CD4-positive, CD25-positive, alpha-beta regulatory T cell (primary cell): ENCODE results near the gene PABPC1L. TPM values are rescaled to one million over a fixed set of nuclear protein-coding genes. Genes with fewer than 3 reads are reported as not detected.

Source experiments
- ATAC-seq, 2 donors: fragments of 150-1000 bp; cut with Tn5 transposase; one replicate each; pipeline ENCODE4 v1.10.0; 2021; ENCODE audit warnings: low read depth in 2 of 2, moderate number of reproducible peaks in 2 of 2, moderate library complexity in 1 of 2
- DNase-seq, 3 donors: peaks; one replicate each; pipeline versions ENCODE4 v3.0.0 to v3.0.0-alpha.2; 2012 to 2022; ENCODE audit warnings: mixed read lengths in 1 of 3
- H3K27ac ChIP-seq: one replicate; pipeline ENCODE4 v1.7.0; 2013; ENCODE audit warnings: mild to moderate bottlenecking, low read length; ENCODE audit not compliant: insufficient read depth, poor library complexity, severe bottlenecking
- H3K27me3 ChIP-seq: one replicate; pipeline ENCODE4 v1.7.0; 2013; ENCODE audit warnings: low read length; ENCODE audit not compliant: control insufficient read depth, insufficient read depth
- H3K36me3 ChIP-seq: one replicate; pipeline ENCODE4 v1.7.0; 2013; ENCODE audit warnings: mild to moderate bottlenecking, low read length, moderate library complexity; ENCODE audit not compliant: control insufficient read depth, insufficient read depth
- H3K4me1 ChIP-seq: 2 replicates; pipeline ENCODE4 v1.7.0; 2013; ENCODE audit warnings: mild to moderate bottlenecking, low read length; ENCODE audit not compliant: insufficient read depth, control insufficient read depth, poor library complexity, severe bottlenecking
- H3K4me3 ChIP-seq: one replicate; pipeline ENCODE4 v1.7.0; 2013; ENCODE audit warnings: low read depth, mild to moderate bottlenecking, low read length, moderate library complexity
- H3K9me3 ChIP-seq, 2 experiments: 1 replicate in 1 of 2; 2 replicates in 1 of 2; pipeline ENCODE4 v1.7.0; 2013; ENCODE audit warnings: low read length in 2 of 2, mild to moderate bottlenecking in 1 of 2, moderate library complexity in 1 of 2; ENCODE audit not compliant: control insufficient read depth in 2 of 2
- H3K27ac Mint-ChIP-seq, 3 donors: one replicate each; pipeline ENCODE4 v1.8.0; 2020 to 2022; ENCODE audit warnings: mild to moderate bottlenecking in 3 of 3, mixed read lengths in 3 of 3, moderate library complexity in 2 of 3
- H3K27me3 Mint-ChIP-seq: one replicate; pipeline ENCODE4 v1.8.0; 2022; ENCODE audit warnings: mild to moderate bottlenecking, mixed read lengths
- H3K36me3 Mint-ChIP-seq: one replicate; pipeline ENCODE4 v1.8.0; 2020; ENCODE audit warnings: mixed read lengths
- H3K4me1 Mint-ChIP-seq, 4 donors: one replicate each; pipeline ENCODE4 v1.8.0; 2020 to 2022; ENCODE audit warnings: mixed read lengths in 4 of 4, mild to moderate bottlenecking in 1 of 4
- H3K4me3 Mint-ChIP-seq, 4 donors: one replicate each; pipeline ENCODE4 v1.8.0; 2020 to 2022; ENCODE audit warnings: mild to moderate bottlenecking in 4 of 4, mixed read lengths in 4 of 4, moderate library complexity in 3 of 4
- H3K9me3 Mint-ChIP-seq, 7 donors: one replicate each; pipeline ENCODE4 v1.8.0; 2020 to 2022; ENCODE audit warnings: mixed read lengths in 7 of 7, mild to moderate bottlenecking in 3 of 7, moderate library complexity in 2 of 7
- polyA plus RNA-seq, 4 donors: library from polyadenylated mRNA; unstranded; fragments of 300-500 nt; fragmentation: Illumina TruSeq; gene quantifications; one replicate each; pipeline ENCODE4 v1.2.3, GENCODE V29; 2021
- total RNA-seq: library from RNA; stranded (reverse); gene quantifications from one replicate; pipeline ENCODE4 v1.2.3, GENCODE V29; 2022

The PABPC1L gene
- total and polyA plus RNA-seq, 5 donors from 2014 or later: 0.12 to 66.1 (median 0.68) TPM; not detected in 2

DNA sequence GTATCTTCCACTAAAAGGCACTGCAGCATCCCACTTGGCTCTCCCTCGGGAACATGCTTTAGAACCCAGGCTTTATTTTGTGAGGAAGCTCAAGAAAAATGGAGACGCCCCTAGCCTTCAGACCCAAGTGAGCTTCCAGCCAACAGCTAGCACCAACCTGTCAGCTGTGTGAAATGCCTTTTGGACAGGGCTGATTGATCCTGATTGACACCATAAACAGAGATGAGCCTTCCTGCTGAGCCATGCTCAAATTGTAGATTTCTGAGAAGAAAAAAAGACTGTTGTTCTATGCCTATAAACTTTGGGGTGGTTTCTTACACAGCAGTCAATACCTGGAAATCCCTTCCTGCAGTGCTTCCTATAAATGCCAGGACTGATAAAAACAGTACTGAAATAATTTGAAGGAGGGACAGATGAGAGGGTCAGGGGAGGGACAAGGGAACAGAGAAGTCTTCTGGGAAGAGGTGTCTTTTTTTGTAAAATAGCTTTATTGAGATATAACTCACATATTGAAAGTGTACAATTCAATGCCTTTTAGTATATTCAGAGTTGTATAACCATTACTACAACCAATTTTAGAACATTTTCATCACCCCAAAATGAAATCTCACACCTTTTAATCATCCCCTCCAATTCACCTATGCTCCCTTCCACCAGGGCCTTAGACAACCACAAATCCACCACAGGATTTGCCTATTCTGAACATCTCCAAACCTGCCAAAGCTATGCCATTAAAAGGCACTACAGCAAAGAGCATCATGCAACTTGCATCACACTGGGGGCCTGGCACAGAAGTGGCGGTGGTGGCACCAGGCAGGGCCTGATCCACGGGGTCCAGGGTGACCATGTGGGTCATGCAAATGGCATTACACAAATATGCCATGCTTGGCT lies 53.7 kb downstream of the PABPC1L start:
- Mint-ChIP-seq H3K4me3 (peak overlapping the region in 2 of 4 donors; percentile 10 to 77), H3K36me3 (peaks cover 18% of the 10 kb centered on the region), H3K4me1 (peaks cover 5 to 54% (median 43%) of the 10 kb centered on the region in 4 donors), H3K27me3 (no peaks in the 10 kb centered on the region), H3K27ac (peak overlapping the region in 1 of 3 donors; percentile 86), H3K9me3 (peaks cover 0 to 1% (median 0%) of the 10 kb centered on the region in 7 donors)
- no peaks in the 10 kb centered on the region for H3K27me3 ChIP-seq
- no peaks in the 10 kb centered on the region for H3K9me3 ChIP-seq
- H3K4me1 ChIP-seq: peaks cover 32% of the 10 kb centered on the region
- ATAC-seq (no peak), DNase-seq (peak in 1 of 3 donors; percentile 64)
- no peak overlapping the region for H3K27ac ChIP-seq
- H3K4me3 ChIP-seq: no peak overlapping the region
- H3K36me3 ChIP-seq: no peaks in the 10 kb centered on the region

DNA sequence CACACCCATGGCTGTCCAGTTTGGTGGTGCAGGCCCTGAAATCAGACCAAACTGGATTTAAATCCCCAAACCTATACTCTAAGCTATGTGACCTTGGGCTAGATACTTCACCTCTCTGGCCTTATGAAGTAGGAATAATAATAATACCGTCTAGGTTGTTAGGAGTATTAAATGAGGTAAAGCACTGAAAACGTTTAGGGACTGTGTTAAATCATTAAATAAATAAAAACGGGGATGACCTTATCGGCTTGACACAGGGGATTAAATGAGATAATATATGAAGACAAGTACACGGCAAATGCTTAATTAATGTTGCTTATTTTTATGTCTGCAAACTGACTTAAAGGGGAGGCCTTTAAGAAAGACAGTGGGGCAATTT lies 55.8 kb downstream of the PABPC1L start:
- H3K36me3 Mint-ChIP-seq: peaks cover 27% of the 10 kb centered on the region
- H3K27me3 Mint-ChIP-seq: no peaks in the 10 kb centered on the region
- H3K27ac Mint-ChIP-seq: peak overlapping the region; percentile 94 to 98 (median 96)
- no peak for DNase-seq
- peaks cover 0 to 1% (median 0%) of the 10 kb centered on the region in 7 donors for H3K9me3 Mint-ChIP-seq
- Histone ChIP-seq H3K9me3 (no peaks in the 10 kb centered on the region), H3K4me1 (peaks cover 30% of the 10 kb centered on the region), H3K27me3 (no peaks in the 10 kb centered on the region), H3K27ac (peak overlapping the region; percentile 84), H3K4me3 (peak overlapping the region; percentile 77), H3K36me3 (no peaks in the 10 kb centered on the region)
- ATAC-seq: no peak
- H3K4me1 Mint-ChIP-seq: peaks cover 8 to 52% (median 37%) of the 10 kb centered on the region in 4 donors
- peak overlapping the region; percentile 96 to 98 (median 97) for H3K4me3 Mint-ChIP-seq

GRCh38 chr20:44966030-44966961 lies 56.4 kb downstream of the PABPC1L start, which contains the start of gene STK4:
TSS of gene STK4 (plus strand) at chr20:44966512. CDS start at chr20:44966569, 57 bp downstream.
- Histone ChIP-seq H3K27me3 (no peaks in the 10 kb centered on the region), H3K36me3 (no peaks in the 10 kb centered on the region), H3K9me3 (no peaks in the 10 kb centered on the region), H3K4me1 (peaks cover 31% of the 10 kb centered on the region), H3K4me3 (peak within 1 kb of the TSS; percentile 97), H3K27ac (peak within 1 kb of the TSS; percentile 84)
- peaks cover 0 to 1% (median 0%) of the 10 kb centered on the region in 7 donors for H3K9me3 Mint-ChIP-seq
- H3K36me3 Mint-ChIP-seq: peaks cover 32% of the 10 kb centered on the region
- H3K27me3 Mint-ChIP-seq: no peaks in the 10 kb centered on the region
- H3K27ac Mint-ChIP-seq: peak within 1 kb of the TSS; percentile 94 to 98 (median 96)
- H3K4me1 Mint-ChIP-seq: peaks cover 13 to 52% (median 40%) of the 10 kb centered on the region in 4 donors
- ATAC-seq: peak; percentile 84 to 87
- H3K4me3 Mint-ChIP-seq: peak within 1 kb of the TSS; percentile 96 to 98 (median 97)
- DNase-seq: peak; percentile 93 to 98 (median 96)

GRCh38 chr20:44967207-44967807 lies 57.4 kb downstream of the PABPC1L start:
- H3K27ac Mint-ChIP-seq: peak overlapping the region; percentile 94 to 97 (median 96)
- ATAC-seq (peak; percentile 26 to 40), DNase-seq (peak; percentile 28 to 79 (median 58))
- H3K4me3 Mint-ChIP-seq: peak overlapping the region; percentile 96 to 98 (median 97)
- peaks cover 33% of the 10 kb centered on the region for H3K36me3 Mint-ChIP-seq
- H3K4me1 Mint-ChIP-seq: peaks cover 15 to 53% (median 36%) of the 10 kb centered on the region in 4 donors
- no peaks in the 10 kb centered on the region for H3K27me3 ChIP-seq
- peaks cover 0 to 1% (median 0%) of the 10 kb centered on the region in 7 donors for H3K9me3 Mint-ChIP-seq
- peak overlapping the region; percentile 84 for H3K27ac ChIP-seq
- no peaks in the 10 kb centered on the region for H3K27me3 Mint-ChIP-seq
- H3K4me3 ChIP-seq: peak overlapping the region; percentile 97
- peaks cover 41% of the 10 kb centered on the region for H3K4me1 ChIP-seq
- H3K9me3 ChIP-seq: no peaks in the 10 kb centered on the region
- H3K36me3 ChIP-seq: peaks cover 6% of the 10 kb centered on the region

GRCh38 chr20:44969300-44969894 lies 59.5 kb downstream of the PABPC1L start:
- Mint-ChIP-seq H3K4me3 (peak overlapping the region; percentile 96 to 98 (median 97)), H3K4me1 (peaks cover 25 to 58% (median 43%) of the 10 kb centered on the region in 4 donors), H3K27me3 (no peaks in the 10 kb centered on the region), H3K9me3 (peaks cover 0 to 1% (median 0%) of the 10 kb centered on the region in 7 donors), H3K27ac (peak overlapping the region; percentile 91 to 96 (median 94)), H3K36me3 (peaks cover 51% of the 10 kb centered on the region)
- H3K27ac ChIP-seq: peak overlapping the region; percentile 84
- no peak for ATAC-seq
- peak overlapping the region; percentile 97 for H3K4me3 ChIP-seq
- H3K9me3 ChIP-seq: no peaks in the 10 kb centered on the region
- peak in 1 of 3 donors; percentile 42 for DNase-seq
- peaks cover 27% of the 10 kb centered on the region for H3K36me3 ChIP-seq
- H3K4me1 ChIP-seq: peaks cover 53% of the 10 kb centered on the region
- no peaks in the 10 kb centered on the region for H3K27me3 ChIP-seq

- ATAC-seq: no peak
- H3K36me3 Mint-ChIP-seq: peaks cover 60% of the 10 kb centered on the region
Observed at GRCh38 chr20:44970243-44970757, 60.4 kb downstream of the PABPC1L start.

More at GRCh38 chr20:44970243-44970757, 60.4 kb downstream of the PABPC1L start:
- Mint-ChIP-seq H3K27me3 (no peaks in the 10 kb centered on the region), H3K4me1 (peaks cover 33 to 65% (median 48%) of the 10 kb centered on the region in 4 donors), H3K9me3 (no peaks in the 10 kb centered on the region), H3K4me3 (peak overlapping the region; percentile 96 to 98 (median 97)), H3K27ac (peak overlapping the region; percentile 83 to 96 (median 95))
- peaks cover 36% of the 10 kb centered on the region for H3K36me3 ChIP-seq
- H3K27me3 ChIP-seq: no peaks in the 10 kb centered on the region
- no peaks in the 10 kb centered on the region for H3K9me3 ChIP-seq
- H3K27ac ChIP-seq: peak overlapping the region; percentile 84
- peak in 2 of 3 donors; percentile 61 to 75 for DNase-seq
- peak overlapping the region; percentile 97 for H3K4me3 ChIP-seq
- H3K4me1 ChIP-seq: peaks cover 51% of the 10 kb centered on the region
